Psoas muscle (tissue), 8 donors: ENCODE measurements around the gene FASN. TPM values are rescaled to one million over a fixed set of nuclear protein-coding genes. Genes with fewer than 3 reads are reported as not detected.

Source experiments
- ATAC-seq, 4 donors: fragments of 200-7000 bp; cut with Tn5 transposase; one replicate each; pipeline ENCODE4 v1.9.1; 2020; ENCODE audit warnings: moderate library complexity in 3 of 4, mild to moderate bottlenecking in 2 of 4
- DNase-seq, 2 donors: peaks; one replicate each; pipeline ENCODE4 v3.0.0-alpha.2; 2020
- H3K27ac ChIP-seq: fragments of 200-600 bp; one replicate; pipeline ENCODE4 v1.8.0; 2022
- H3K27me3 ChIP-seq, 3 donors: fragments of 200-600 bp in 1 of 3; one replicate each; pipeline versions ENCODE4 v1.6.1 to v1.8.0; 2013 to 2022; ENCODE audit warnings: low read length in 2 of 3, mild to moderate bottlenecking in 2 of 3, moderate library complexity in 1 of 3; ENCODE audit not compliant: insufficient read depth in 3 of 3
- H3K36me3 ChIP-seq, 2 donors: fragments of 200-600 bp in 1 of 2; one replicate each; pipeline versions ENCODE4 v1.6.1 to v1.8.0; 2013 to 2022; ENCODE audit warnings: low read depth in 1 of 2, mild to moderate bottlenecking in 1 of 2, moderate library complexity in 1 of 2; ENCODE audit not compliant: insufficient read depth in 1 of 2
- H3K4me1 ChIP-seq: fragments of 200-600 bp; one replicate; pipeline ENCODE4 v1.8.0; 2022
- H3K4me3 ChIP-seq: fragments of 200-600 bp; one replicate; pipeline ENCODE4 v1.8.0; 2022; ENCODE audit warnings: mild to moderate bottlenecking
- H3K9me3 ChIP-seq: fragments of 200-600 bp; one replicate; pipeline ENCODE4 v1.8.0; 2022
- WGBS, 3 donors: extraction: QIAGEN DNeasy Blood & Tissue Kit; methylation state at CpG; one replicate each; pipeline versions ENCODE4 v1.1.6 to v1.1.7; 2013; 5-methylcytosine and 5-hydroxymethylcytosine counted together
- intact Hi-C, 2 donors: fragments of 100-400 bp; cut with DNase I; formaldehyde crosslinking; loops; one replicate each; pipeline versions ENCODE4 v1.11.0 to v1.14.2; 2022
- polyA plus RNA-seq, 3 donors: library from polyadenylated mRNA; stranded (reverse); fragments of 200-250 nt; gene quantifications; one replicate each; pipeline ENCODE4 v1.2.3, GENCODE V29; 2013
- total RNA-seq, 4 donors: library from RNA; stranded (reverse); fragmentation: NEBNext Ultra II Directional in 2 of 4; extraction: Animal tissue kit (Norgen Biotek cat#: 25700) in 2 of 4; gene quantifications; one replicate each; pipeline versions ENCODE4 v1.2.1 to v1.2.4, GENCODE V29; 2021 to 2023
- TF ChIP-seq, protein P1 (sequence below): fragments of 200-600 bp; IDR thresholded peaks from one replicate; pipeline ENCODE4 v1.8.0; 2022; ENCODE audit warnings: antibody characterized with exemption
- donor health status: healthy with polysubstance abuse.
- donor health status: DM: no; HTN: no; CAD: no; lungs with moderate emphysema.
- donor health status: Bipolar disorder and iron deficiency.
- donor health status: healthy.
- donor health status: DM: yes; HTN: yes; CAD: no.
- donor health status: DM: no; HTN: no; CAD: no.
- donor health status: DM: no; HTN: no; CAD: no.
- donor health status: DM: yes; HTN: yes; CAD: no.

The FASN gene
- total and polyA plus RNA-seq, 7 donors: 8.9 to 37.3 (median 22.7) TPM

DNA sequence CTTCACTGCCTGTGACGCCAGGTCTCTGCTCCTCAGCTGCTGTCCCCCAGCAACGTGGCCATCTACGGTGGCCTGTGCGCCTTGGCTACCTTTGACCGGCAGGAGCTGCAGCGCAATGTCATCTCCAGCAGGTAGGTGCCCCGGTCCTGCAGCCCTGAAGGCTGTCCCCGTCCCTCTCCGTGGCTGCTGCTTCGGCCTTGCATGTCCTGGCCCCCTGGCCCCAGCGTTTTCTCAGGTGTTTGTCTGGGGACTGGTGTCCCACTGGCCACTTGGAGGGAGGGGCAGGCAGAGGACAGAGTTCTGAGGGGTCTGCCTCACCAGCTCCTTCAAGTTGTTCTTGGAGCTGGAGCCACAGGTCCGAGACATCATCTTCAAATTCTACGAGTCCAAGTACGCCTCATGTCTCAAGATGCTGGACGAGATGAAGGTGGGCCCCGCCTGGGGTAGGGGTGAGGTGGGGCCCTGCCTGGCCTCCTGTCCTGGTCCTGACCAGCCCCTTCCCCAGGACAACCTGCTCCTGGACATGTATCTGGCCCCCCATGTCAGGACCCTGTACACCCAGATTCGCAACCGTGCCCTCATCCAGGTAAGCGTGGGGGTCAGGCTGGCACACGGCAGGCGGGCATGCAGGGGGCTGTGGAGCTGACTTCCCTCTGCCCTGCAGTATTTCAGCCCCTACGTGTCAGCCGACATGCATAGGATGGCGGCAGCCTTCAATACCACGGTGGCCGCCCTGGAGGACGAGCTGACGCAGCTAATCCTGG, 41.9 kb downstream of the FASN start:
- WGBS, 3 donors: 86 to 93% (median 88%) methylated on average over 28 of the region's 28 CpGs

DNA sequence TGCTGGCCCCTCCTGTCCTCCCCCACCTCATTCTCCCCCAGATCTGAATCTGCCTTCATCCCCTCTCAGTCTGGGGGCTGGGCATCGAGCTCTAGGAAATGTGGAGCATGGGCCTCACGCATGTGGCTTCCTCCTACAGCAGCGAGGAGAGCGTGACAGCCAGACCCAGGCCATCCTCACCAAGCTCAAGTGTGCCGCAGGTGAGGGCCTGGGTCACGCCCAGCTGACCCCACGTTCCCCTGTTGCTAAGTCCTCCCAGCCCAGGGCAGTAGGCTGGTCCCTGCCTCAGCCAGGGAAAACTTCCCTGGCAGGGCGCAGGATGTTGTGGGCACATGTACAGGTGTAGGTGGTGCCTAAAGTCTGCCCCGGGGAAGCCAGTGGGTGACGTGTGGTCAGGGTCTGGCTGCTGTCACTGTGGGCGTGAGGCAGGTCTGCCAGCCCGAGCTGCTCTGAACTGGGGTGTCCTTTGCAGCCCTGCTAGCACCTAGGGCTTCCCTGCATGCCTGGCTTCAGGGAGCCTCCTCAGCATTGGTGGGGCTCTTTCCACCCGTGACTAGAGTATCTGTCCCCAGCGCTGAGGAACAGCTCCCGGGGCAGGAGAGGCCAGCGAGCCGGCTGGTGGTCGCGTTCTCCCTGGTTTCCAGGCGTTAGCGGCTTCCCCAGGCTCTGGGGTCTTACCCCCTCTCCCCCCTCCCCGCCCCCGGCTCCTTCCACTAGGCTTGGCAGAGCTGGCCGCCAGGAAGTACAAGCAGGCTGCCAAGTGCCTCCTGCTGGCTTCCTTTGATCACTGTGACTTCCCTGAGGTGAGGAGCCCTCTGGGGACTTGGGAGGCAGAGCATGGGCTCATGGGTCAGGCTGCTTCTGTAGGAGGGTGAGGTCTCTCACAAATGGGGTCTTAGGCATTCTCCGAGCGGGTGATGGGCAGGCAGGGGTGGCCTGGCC, 42.7 kb downstream of the FASN start:
- no peaks in the 10 kb centered on the region for H3K27me3 ChIP-seq
- TF ChIP-seq, protein P1, sequence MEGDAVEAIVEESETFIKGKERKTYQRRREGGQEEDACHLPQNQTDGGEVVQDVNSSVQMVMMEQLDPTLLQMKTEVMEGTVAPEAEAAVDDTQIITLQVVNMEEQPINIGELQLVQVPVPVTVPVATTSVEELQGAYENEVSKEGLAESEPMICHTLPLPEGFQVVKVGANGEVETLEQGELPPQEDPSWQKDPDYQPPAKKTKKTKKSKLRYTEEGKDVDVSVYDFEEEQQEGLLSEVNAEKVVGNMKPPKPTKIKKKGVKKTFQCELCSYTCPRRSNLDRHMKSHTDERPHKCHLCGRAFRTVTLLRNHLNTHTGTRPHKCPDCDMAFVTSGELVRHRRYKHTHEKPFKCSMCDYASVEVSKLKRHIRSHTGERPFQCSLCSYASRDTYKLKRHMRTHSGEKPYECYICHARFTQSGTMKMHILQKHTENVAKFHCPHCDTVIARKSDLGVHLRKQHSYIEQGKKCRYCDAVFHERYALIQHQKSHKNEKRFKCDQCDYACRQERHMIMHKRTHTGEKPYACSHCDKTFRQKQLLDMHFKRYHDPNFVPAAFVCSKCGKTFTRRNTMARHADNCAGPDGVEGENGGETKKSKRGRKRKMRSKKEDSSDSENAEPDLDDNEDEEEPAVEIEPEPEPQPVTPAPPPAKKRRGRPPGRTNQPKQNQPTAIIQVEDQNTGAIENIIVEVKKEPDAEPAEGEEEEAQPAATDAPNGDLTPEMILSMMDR: no peak
- peaks cover 0 to 71% of the 10 kb centered on the region in 2 donors for H3K36me3 ChIP-seq
- DNase-seq (peak in 1 of 2 donors; percentile 51), ATAC-seq (no peak)
- 76 to 84% (median 82%) methylated on average over 22 to 26 of the region's 26 CpGs for WGBS, 3 donors
- H3K4me1 ChIP-seq: peaks cover 21% of the 10 kb centered on the region
- intact Hi-C loops: no loop called here
- H3K9me3 ChIP-seq: no peaks in the 10 kb centered on the region
- no peak overlapping the region for H3K27ac ChIP-seq
- H3K4me3 ChIP-seq: no peak overlapping the region

More for the DNA sequence above, 41.9 kb downstream of the FASN start:
- Histone ChIP-seq H3K9me3 (no peaks in the 10 kb centered on the region), H3K4me1 (peaks cover 15% of the 10 kb centered on the region), H3K27me3 (no peaks in the 10 kb centered on the region), H3K27ac (no peak overlapping the region), H3K4me3 (no peak overlapping the region), H3K36me3 (peaks cover 6 to 80% of the 10 kb centered on the region in 2 donors)
- TF ChIP-seq, protein P1: no peak
- intact Hi-C loops: no loop called here
- DNase-seq (peak in 1 of 2 donors; percentile 47), ATAC-seq (no peak)

DNA sequence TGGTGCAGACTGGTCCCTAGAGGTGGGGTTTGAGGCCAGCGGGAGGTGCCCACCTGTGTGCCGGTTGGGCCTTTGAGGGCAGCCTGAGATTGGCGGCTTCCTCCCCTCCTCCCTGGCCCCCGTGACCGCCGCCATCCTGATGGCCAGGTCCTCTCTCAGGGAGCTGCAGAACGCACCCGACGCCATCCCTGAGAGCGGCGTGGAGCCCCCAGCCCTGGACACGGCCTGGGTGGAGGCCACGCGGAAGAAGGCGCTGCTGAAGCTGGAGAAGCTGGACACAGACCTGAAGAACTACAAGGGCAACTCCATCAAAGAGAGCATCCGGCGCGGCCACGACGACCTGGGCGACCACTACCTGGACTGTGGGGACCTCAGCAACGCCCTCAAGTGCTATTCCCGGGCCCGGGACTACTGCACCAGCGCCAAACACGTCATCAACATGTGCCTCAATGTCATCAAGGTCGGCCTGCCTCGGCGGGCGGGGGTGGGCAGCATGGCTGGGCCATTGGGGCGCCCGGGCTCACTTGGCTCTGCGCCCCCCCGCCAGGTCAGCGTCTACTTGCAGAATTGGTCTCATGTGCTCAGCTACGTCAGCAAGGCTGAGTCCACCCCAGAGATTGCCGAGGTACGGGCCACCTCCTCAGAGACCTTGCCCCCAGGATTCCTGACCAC, 43.5 kb downstream of the FASN start:
- Histone ChIP-seq H3K27ac (no peak overlapping the region), H3K4me3 (no peak overlapping the region), H3K27me3 (no peaks in the 10 kb centered on the region), H3K9me3 (no peaks in the 10 kb centered on the region), H3K4me1 (peaks cover 26% of the 10 kb centered on the region), H3K36me3 (peaks cover 0 to 71% of the 10 kb centered on the region in 2 donors)
- DNase-seq (peak; percentile 14 to 47), ATAC-seq (no peak)
- 89 to 91% (median 90%) methylated on average over 34 to 38 of the region's 38 CpGs for WGBS, 3 donors
- intact Hi-C loops: no loop called here
- TF ChIP-seq, protein P1: no peak

DNA sequence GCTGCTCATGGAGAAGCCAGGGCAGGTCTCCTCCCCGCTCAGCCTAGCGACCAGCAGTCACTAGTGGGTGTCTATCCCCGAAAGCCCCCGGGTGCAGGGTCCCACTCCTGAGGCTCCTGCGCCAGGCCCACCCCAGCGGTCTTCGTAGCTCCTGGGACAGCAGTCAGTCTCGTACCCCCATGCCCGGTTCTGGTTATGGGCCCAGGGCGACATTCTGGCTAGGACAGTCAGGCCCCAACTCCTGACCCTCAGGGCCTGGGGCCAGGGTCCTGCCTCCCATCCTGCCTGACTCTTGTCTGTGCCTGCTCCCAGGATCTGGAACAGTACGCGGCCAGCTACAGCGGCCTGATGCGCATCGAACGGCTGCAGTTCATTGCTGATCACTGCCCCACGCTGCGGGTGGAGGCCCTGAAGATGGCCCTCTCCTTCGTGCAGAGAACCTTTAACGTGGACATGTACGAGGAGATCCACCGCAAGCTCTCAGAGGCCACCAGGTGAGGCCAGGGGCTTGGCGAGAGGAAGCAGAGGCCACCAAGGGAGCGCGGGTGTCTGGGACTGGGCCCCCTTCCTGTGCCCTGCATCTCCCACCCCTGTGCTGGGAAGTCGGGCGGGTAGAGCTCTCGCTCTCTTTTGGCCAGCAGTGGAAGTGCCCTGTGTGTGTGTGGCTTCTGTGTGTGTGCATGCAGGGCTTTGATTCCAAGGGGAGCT, 44.3 kb downstream of the FASN start:
- DNase-seq (peak; percentile 10 to 53), ATAC-seq (no peak)
- no peak overlapping the region for H3K27ac ChIP-seq
- intact Hi-C loops: loop anchor here in 1 of 2 donors (1.0 kb wide), 1 partner anchor 12 kb away; the partner anchor contains the start of gene DUS1L
- no peak overlapping the region for H3K4me3 ChIP-seq
- H3K9me3 ChIP-seq: no peaks in the 10 kb centered on the region
- 92 to 95% (median 93%) methylated on average over 25 to 28 of the region's 28 CpGs for WGBS, 3 donors
- peaks cover 26% of the 10 kb centered on the region for H3K4me1 ChIP-seq
- peaks cover 0 to 65% of the 10 kb centered on the region in 2 donors for H3K36me3 ChIP-seq
- TF ChIP-seq, protein P1: no peak
- no peaks in the 10 kb centered on the region for H3K27me3 ChIP-seq
